ENCODE results near the gene FLG.

Gene FLG

GRCh38 chr1:152343006-152343405, 18.0 kb upstream of the FLG start:
- Histone ChIP-seq H3F3A (ENCODE audit: insufficient read depth, low read length) (no peaks in the 10 kb centered on the region), H3K9me2 (replicated peaks; ENCODE audit: insufficient read depth, low read length) (no peaks in the 10 kb centered on the region), H3K4me3 (ENCODE audit: low read length) (no peak overlapping the region), H2AFZ (ENCODE audit: low read length) (no peak overlapping the region), H3K4me1 (ENCODE audit: low read length) (no peaks in the 10 kb centered on the region), H3K36me3 (replicated peaks; ENCODE audit: insufficient read depth, low read length) (no peaks in the 10 kb centered on the region), H4K20me1 (ENCODE audit: insufficient read depth, low read length) (no peaks in the 10 kb centered on the region), H3K27me3 (replicated peaks; ENCODE audit: insufficient read depth, low read length) (no peaks in the 10 kb centered on the region), H3K9me3 (replicated peaks; ENCODE audit: insufficient read depth, low read length) (no peaks in the 10 kb centered on the region), H3K4me2 (ENCODE audit: low read depth, low read length) (no peak overlapping the region), H3K9ac (ENCODE audit: low read length) (no peak overlapping the region), H3K27ac (ENCODE audit: low read length) (no peak overlapping the region), H3K79me2 (ENCODE audit: low read length) (no peaks in the 10 kb centered on the region)
- TF ChIP-seq EZH2 (optimal IDR thresholded peaks at IDR 0.05; ENCODE audit: low read depth, low read length), result no peak
- no peak for TF ChIP-seq EZH2phosphoT487 (IDR thresholded peaks at IDR 0.05; ENCODE audit: low read length)
- no peak for TF ChIP-seq CTCF (IDR thresholded peaks at IDR 0.05; ENCODE audit: low read length)
- DNase-seq, result no peak

GRCh38 chr1:152335399-152335798, 10.4 kb upstream of the FLG start:
- Histone ChIP-seq H3K36me3 (replicated peaks; ENCODE audit: insufficient read depth, low read length) (no peaks in the 10 kb centered on the region), H3K4me2 (ENCODE audit: low read depth, low read length) (no peak overlapping the region), H3K9me2 (replicated peaks; ENCODE audit: insufficient read depth, low read length) (no peaks in the 10 kb centered on the region), H3K79me2 (ENCODE audit: low read length) (no peaks in the 10 kb centered on the region), H3K27me3 (replicated peaks; ENCODE audit: insufficient read depth, low read length) (no peaks in the 10 kb centered on the region), H3K9me3 (replicated peaks; ENCODE audit: insufficient read depth, low read length) (no peaks in the 10 kb centered on the region), H3K4me1 (ENCODE audit: low read length) (no peaks in the 10 kb centered on the region), H3K4me3 (ENCODE audit: low read length) (no peak overlapping the region), H3K9ac (ENCODE audit: low read length) (no peak overlapping the region), H3K27ac (ENCODE audit: low read length) (no peak overlapping the region), H3F3A (ENCODE audit: insufficient read depth, low read length) (no peaks in the 10 kb centered on the region), H4K20me1 (ENCODE audit: insufficient read depth, low read length) (no peaks in the 10 kb centered on the region), H2AFZ (ENCODE audit: low read length) (no peak overlapping the region)
- DNase-seq, result no peak
- no peak for TF ChIP-seq CTCF (IDR thresholded peaks at IDR 0.05; ENCODE audit: low read length)

- H3K27ac ChIP-seq (ENCODE audit: low read length), result no peak overlapping the region
- no peak for DNase-seq
- TF ChIP-seq EZH2phosphoT487 (IDR thresholded peaks at IDR 0.05; ENCODE audit: low read length) (no peak), CTCF (IDR thresholded peaks at IDR 0.05; ENCODE audit: low read length) (no peak), EZH2 (optimal IDR thresholded peaks at IDR 0.05; ENCODE audit: low read depth, low read length) (no peak)
- no peaks in the 10 kb centered on the region for H3K79me2 ChIP-seq (ENCODE audit: low read length)
- H3K4me2 ChIP-seq (ENCODE audit: low read depth, low read length), result no peak overlapping the region
- H3K9ac ChIP-seq (ENCODE audit: low read length), result no peak overlapping the region
- H3K9me2 ChIP-seq (replicated peaks; ENCODE audit: insufficient read depth, low read length), result no peaks in the 10 kb centered on the region
- no peak overlapping the region for H2AFZ ChIP-seq (ENCODE audit: low read length)
- no peaks in the 10 kb centered on the region for H3K27me3 ChIP-seq (replicated peaks; ENCODE audit: insufficient read depth, low read length)
- no peak overlapping the region for H3K4me3 ChIP-seq (ENCODE audit: low read length)
- no peaks in the 10 kb centered on the region for H3K9me3 ChIP-seq (replicated peaks; ENCODE audit: insufficient read depth, low read length)
- H3F3A ChIP-seq (ENCODE audit: insufficient read depth, low read length), result no peaks in the 10 kb centered on the region
- no peaks in the 10 kb centered on the region for H3K4me1 ChIP-seq (ENCODE audit: low read length)
- H3K36me3 ChIP-seq (replicated peaks; ENCODE audit: insufficient read depth, low read length), result no peaks in the 10 kb centered on the region
- no peaks in the 10 kb centered on the region for H4K20me1 ChIP-seq (ENCODE audit: insufficient read depth, low read length)
Measured at GRCh38 chr1:152328801-152329391, 3.9 kb upstream of the FLG start.
